Erythroblast (primary cell): ENCODE data around the gene THRB.

Experiments
- GATA1 ChIP-seq: IDR thresholded peaks from 2 replicates; pipeline ENCODE4 v1.6.1; 2011; ENCODE audit warnings: low read depth, mild to moderate bottlenecking, control low read depth, low read length, moderate library complexity
- POLR2A ChIP-seq: IDR thresholded peaks from 2 replicates; pipeline ENCODE4 v1.6.1; 2011; ENCODE audit warnings: mild to moderate bottlenecking, low read length

GRCh38 chr3:24249523-24249922 is 245.1 kb downstream of the THRB start:
- no peak for TF ChIP-seq POLR2A
- TF ChIP-seq GATA1: no peak
